ENCODE measurements around the gene AUTS2.

AUTS2 gene

DNA sequence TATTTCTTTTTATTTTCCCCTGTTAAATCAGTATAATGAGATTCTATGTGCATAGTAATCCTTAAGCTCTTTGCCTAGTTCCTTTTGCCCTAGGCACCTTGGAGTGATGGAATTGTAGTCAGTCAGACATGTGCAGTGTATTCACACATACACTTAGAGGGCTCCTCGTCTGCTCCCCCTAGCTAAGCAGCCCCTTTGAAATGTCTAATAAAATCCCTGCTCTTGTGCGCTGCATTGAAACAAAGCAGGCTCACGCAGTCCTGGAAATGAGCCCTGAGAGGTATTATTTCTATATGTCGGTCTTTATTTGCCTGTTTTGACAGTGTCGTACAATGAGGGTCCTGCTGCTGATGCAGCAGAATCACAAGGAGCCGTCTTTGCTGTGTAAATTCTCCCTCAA lies 258.7 kb downstream of the AUTS2 start:
- H3K36me3 ChIP-seq (ENCODE audit: control insufficient read depth in 2 of 2, insufficient read depth in 2 of 2, low read length in 2 of 2) = no peaks in the 10 kb centered on the region
- no peak overlapping the region for H3K27ac ChIP-seq (ENCODE audit: low read depth in 2 of 2, low read length in 2 of 2)

DNA sequence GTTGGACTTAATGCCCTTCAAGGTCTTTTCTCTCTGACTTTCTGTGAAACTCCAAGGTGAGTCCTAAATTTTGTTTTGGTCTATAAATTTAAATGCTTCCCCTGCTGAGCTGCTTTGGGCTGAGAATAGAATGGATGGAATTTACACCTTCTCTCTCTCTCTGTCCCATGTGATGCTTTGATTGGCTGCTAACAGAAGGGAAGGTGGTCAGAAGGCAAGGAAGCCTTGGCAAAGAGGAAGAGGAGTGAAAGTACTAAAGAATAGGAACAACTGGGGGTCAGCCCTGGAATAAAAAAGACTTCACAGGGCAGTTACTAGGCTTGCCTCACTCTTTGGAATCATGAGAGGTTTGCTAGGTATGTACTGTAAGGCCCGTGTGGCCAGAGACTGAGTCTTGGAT lies 260.2 kb downstream of the AUTS2 start:
- Histone ChIP-seq H3K36me3 (ENCODE audit: control insufficient read depth in 2 of 2, insufficient read depth in 2 of 2, low read length in 2 of 2) (no peaks in the 10 kb centered on the region), H3K9me3 (ENCODE audit: control insufficient read depth in 2 of 2, low read length in 2 of 2) (no peaks in the 10 kb centered on the region), H3K4me1 (ENCODE audit: control insufficient read depth in 2 of 2, insufficient read depth in 2 of 2, low read length in 2 of 2) (no peaks in the 10 kb centered on the region), H3K27ac (ENCODE audit: low read depth in 2 of 2, low read length in 2 of 2) (no peak overlapping the region), H3K9ac (ENCODE audit: low read depth in 1 of 2, low read length in 2 of 2) (no peak overlapping the region), H3K4me3 (ENCODE audit: low read length in 2 of 2) (no peak overlapping the region), H3K27me3 (ENCODE audit: control insufficient read depth in 2 of 2, insufficient read depth in 2 of 2, low read length in 2 of 2) (no peaks in the 10 kb centered on the region)

More for the DNA sequence above, 258.7 kb downstream of the AUTS2 start:
- Histone ChIP-seq H3K27me3 (ENCODE audit: control insufficient read depth in 2 of 2, insufficient read depth in 2 of 2, low read length in 2 of 2) (no peaks in the 10 kb centered on the region), H3K9me3 (ENCODE audit: control insufficient read depth in 2 of 2, low read length in 2 of 2) (no peaks in the 10 kb centered on the region), H3K9ac (ENCODE audit: low read depth in 1 of 2, low read length in 2 of 2) (no peak overlapping the region), H3K4me1 (ENCODE audit: control insufficient read depth in 2 of 2, insufficient read depth in 2 of 2, low read length in 2 of 2) (no peaks in the 10 kb centered on the region), H3K4me3 (ENCODE audit: low read length in 2 of 2) (no peak overlapping the region)

DNA sequence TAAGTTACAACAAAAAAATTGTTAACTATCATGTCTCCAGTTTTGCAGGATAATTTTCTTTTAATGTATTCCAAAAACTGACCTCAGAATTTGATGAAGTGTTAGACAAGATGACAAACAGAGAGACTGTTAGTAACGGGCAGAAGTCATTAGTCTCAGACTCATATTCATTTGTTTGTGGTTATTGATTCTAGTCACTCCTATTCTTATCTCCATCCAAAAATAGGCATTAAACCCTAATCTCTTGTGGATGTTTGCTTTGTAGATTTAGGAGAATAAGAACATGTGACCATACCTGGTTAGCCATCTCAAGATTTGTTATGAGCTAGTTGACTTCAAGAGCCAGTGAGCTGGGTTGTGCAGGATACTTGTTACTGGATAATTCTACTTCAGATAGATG lies 261.1 kb downstream of the AUTS2 start:
- H3K36me3 ChIP-seq (ENCODE audit: control insufficient read depth in 2 of 2, insufficient read depth in 2 of 2, low read length in 2 of 2) = no peaks in the 10 kb centered on the region
- H3K4me1 ChIP-seq (ENCODE audit: control insufficient read depth in 2 of 2, insufficient read depth in 2 of 2, low read length in 2 of 2) = no peaks in the 10 kb centered on the region
- H3K9ac ChIP-seq (ENCODE audit: low read depth in 1 of 2, low read length in 2 of 2) = no peak overlapping the region
- H3K4me3 ChIP-seq (ENCODE audit: low read length in 2 of 2) = no peak overlapping the region
- no peaks in the 10 kb centered on the region for H3K27me3 ChIP-seq (ENCODE audit: control insufficient read depth in 2 of 2, insufficient read depth in 2 of 2, low read length in 2 of 2)
- no peaks in the 10 kb centered on the region for H3K9me3 ChIP-seq (ENCODE audit: control insufficient read depth in 2 of 2, low read length in 2 of 2)
- H3K27ac ChIP-seq (ENCODE audit: low read depth in 2 of 2, low read length in 2 of 2) = no peak overlapping the region

- H3K36me3 ChIP-seq (ENCODE audit: control insufficient read depth in 2 of 2, insufficient read depth in 2 of 2, low read length in 2 of 2) = no peaks in the 10 kb centered on the region
- H3K4me1 ChIP-seq (ENCODE audit: control insufficient read depth in 2 of 2, insufficient read depth in 2 of 2, low read length in 2 of 2) = no peaks in the 10 kb centered on the region
- H3K27ac ChIP-seq (ENCODE audit: low read depth in 2 of 2, low read length in 2 of 2) = no peak overlapping the region
- no peaks in the 10 kb centered on the region for H3K27me3 ChIP-seq (ENCODE audit: control insufficient read depth in 2 of 2, insufficient read depth in 2 of 2, low read length in 2 of 2)
- H3K4me3 ChIP-seq (ENCODE audit: low read length in 2 of 2) = no peak overlapping the region
- H3K9ac ChIP-seq (ENCODE audit: low read depth in 1 of 2, low read length in 2 of 2) = no peak overlapping the region
- no peaks in the 10 kb centered on the region for H3K9me3 ChIP-seq (ENCODE audit: control insufficient read depth in 2 of 2, low read length in 2 of 2)
Observed at GRCh38 chr7:69860486-69860885, 262.2 kb downstream of the AUTS2 start.

DNA sequence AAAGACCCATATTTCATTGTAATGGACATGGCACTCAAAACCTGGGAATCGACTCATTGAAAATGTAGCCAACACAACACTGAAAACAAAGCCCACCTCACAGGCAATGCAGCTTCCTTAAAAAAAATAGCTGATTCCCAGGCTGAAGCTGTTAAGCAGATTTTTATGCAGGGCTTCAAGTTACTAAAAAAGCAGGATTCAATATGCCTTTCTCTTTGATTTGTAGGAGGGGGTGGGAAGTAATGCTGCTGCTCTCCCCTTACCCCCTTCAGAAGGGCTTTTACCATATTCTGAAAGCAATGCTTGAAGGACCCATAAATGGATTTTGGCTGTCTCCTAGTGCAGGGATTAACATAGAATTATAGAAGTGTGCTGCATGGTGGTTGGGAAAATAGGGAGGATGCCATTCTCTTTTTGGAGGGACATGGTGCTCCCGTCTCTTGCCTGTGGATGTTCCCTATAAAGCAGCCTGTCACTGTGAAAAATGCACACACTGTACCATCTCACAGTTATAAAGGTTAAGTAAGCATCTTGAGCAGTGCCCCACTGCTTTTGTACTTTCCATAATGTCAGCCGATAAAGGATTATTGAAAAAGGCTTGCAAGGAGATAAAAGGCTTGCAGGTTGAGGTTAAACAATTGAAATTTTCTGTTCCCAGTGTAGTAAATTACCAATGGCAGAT lies 262.8 kb downstream of the AUTS2 start:
- H3K27ac ChIP-seq (ENCODE audit: low read depth in 2 of 2, low read length in 2 of 2) = no peak overlapping the region

DNA sequence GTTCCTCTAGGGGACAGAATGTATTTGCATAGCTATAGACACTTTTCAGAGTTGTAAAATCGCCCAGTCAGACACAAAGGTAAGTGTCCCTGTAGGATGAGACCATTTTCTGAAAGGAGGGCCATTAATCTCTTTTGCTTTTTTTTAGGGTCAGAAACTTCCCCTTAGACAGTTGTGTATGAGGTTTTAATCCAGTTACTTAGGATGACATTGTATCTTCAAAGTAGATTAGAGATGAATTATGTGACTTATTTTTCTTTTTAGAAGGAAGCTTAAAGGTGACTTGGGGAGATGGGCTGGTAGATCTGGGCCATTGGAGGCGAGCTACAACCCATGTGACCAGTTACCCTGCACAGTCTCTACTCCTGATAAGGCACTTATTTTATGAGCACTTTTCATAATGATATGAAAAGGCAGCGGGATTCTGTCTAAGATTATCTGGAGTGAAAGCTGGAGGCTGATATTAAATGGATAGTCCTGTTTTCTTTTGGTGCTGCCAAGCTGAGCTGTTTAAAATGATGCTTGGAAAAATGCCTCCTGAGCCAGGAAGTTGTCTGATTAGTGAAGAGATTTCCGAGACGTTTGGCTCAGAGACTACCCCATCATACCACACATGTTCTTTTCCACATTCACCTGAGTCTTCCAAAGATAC lies 264.3 kb downstream of the AUTS2 start:
- no peak overlapping the region for H3K9ac ChIP-seq (ENCODE audit: low read depth in 1 of 2, low read length in 2 of 2)
- H3K4me1 ChIP-seq (ENCODE audit: control insufficient read depth in 2 of 2, insufficient read depth in 2 of 2, low read length in 2 of 2) = no peaks in the 10 kb centered on the region
- no peak overlapping the region for H3K4me3 ChIP-seq (ENCODE audit: low read length in 2 of 2)
- H3K9me3 ChIP-seq (ENCODE audit: control insufficient read depth in 2 of 2, low read length in 2 of 2) = no peaks in the 10 kb centered on the region
- H3K36me3 ChIP-seq (ENCODE audit: control insufficient read depth in 2 of 2, insufficient read depth in 2 of 2, low read length in 2 of 2) = no peaks in the 10 kb centered on the region
- no peaks in the 10 kb centered on the region for H3K27me3 ChIP-seq (ENCODE audit: control insufficient read depth in 2 of 2, insufficient read depth in 2 of 2, low read length in 2 of 2)
- no peak overlapping the region for H3K27ac ChIP-seq (ENCODE audit: low read depth in 2 of 2, low read length in 2 of 2)

More for the DNA sequence above, 262.8 kb downstream of the AUTS2 start:
- Histone ChIP-seq H3K36me3 (ENCODE audit: control insufficient read depth in 2 of 2, insufficient read depth in 2 of 2, low read length in 2 of 2) (no peaks in the 10 kb centered on the region), H3K4me3 (ENCODE audit: low read length in 2 of 2) (no peak overlapping the region), H3K9me3 (ENCODE audit: control insufficient read depth in 2 of 2, low read length in 2 of 2) (no peaks in the 10 kb centered on the region), H3K9ac (ENCODE audit: low read depth in 1 of 2, low read length in 2 of 2) (no peak overlapping the region), H3K4me1 (ENCODE audit: control insufficient read depth in 2 of 2, insufficient read depth in 2 of 2, low read length in 2 of 2) (no peaks in the 10 kb centered on the region), H3K27me3 (ENCODE audit: control insufficient read depth in 2 of 2, insufficient read depth in 2 of 2, low read length in 2 of 2) (no peaks in the 10 kb centered on the region)

DNA sequence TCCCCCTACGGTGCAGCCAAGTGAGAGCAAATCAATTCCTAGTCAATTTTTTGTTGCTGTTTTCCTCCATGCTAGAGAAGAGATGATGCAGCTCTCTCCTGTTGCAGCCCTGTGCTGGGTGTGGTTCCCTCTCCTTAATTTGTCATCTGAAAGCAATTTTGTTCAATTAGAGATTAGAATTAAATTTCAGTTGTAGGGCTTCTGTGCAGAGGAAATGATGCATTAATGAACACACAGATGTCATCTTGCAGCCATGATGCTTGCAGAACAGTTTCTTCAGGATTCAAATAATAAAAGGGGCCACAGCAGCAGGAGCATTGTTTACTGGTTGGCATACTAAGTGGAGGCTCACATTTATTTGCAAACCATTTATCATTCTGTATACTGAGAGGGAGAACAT lies 266.0 kb downstream of the AUTS2 start:
- Histone ChIP-seq H3K36me3 (ENCODE audit: control insufficient read depth in 2 of 2, insufficient read depth in 2 of 2, low read length in 2 of 2) (no peaks in the 10 kb centered on the region), H3K4me1 (ENCODE audit: control insufficient read depth in 2 of 2, insufficient read depth in 2 of 2, low read length in 2 of 2) (no peaks in the 10 kb centered on the region), H3K4me3 (ENCODE audit: low read length in 2 of 2) (no peak overlapping the region), H3K9ac (ENCODE audit: low read depth in 1 of 2, low read length in 2 of 2) (no peak overlapping the region), H3K27me3 (ENCODE audit: control insufficient read depth in 2 of 2, insufficient read depth in 2 of 2, low read length in 2 of 2) (no peaks in the 10 kb centered on the region), H3K27ac (ENCODE audit: low read depth in 2 of 2, low read length in 2 of 2) (no peak overlapping the region), H3K9me3 (ENCODE audit: control insufficient read depth in 2 of 2, low read length in 2 of 2) (no peaks in the 10 kb centered on the region)

GRCh38 chr7:69864822-69865221 lies 266.5 kb downstream of the AUTS2 start:
- no peaks in the 10 kb centered on the region for H3K27me3 ChIP-seq (ENCODE audit: control insufficient read depth in 2 of 2, insufficient read depth in 2 of 2, low read length in 2 of 2)
- no peak overlapping the region for H3K27ac ChIP-seq (ENCODE audit: low read depth in 2 of 2, low read length in 2 of 2)
- H3K36me3 ChIP-seq (ENCODE audit: control insufficient read depth in 2 of 2, insufficient read depth in 2 of 2, low read length in 2 of 2) = no peaks in the 10 kb centered on the region
- no peaks in the 10 kb centered on the region for H3K4me1 ChIP-seq (ENCODE audit: control insufficient read depth in 2 of 2, insufficient read depth in 2 of 2, low read length in 2 of 2)
- no peak overlapping the region for H3K4me3 ChIP-seq (ENCODE audit: low read length in 2 of 2)
- H3K9me3 ChIP-seq (ENCODE audit: control insufficient read depth in 2 of 2, low read length in 2 of 2) = no peaks in the 10 kb centered on the region
- no peak overlapping the region for H3K9ac ChIP-seq (ENCODE audit: low read depth in 1 of 2, low read length in 2 of 2)

DNA sequence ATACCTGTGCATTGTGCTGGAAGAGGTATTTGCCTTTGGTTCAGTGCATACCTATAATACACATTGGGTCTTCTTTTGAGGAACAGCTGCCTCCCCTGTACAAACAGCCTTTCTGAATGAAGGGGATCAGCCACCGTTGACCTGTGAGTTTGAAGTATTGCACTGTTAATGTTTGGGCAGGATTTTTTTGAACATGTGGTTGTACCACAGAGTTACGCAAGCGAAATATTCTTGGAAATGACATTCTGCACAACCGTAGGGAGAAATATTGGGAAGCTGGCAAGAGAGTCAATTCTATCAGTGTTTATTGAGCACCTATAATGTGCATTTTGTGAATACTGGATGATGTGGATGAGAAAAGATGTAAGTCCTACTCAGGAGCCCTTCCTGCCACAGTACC lies 270.6 kb downstream of the AUTS2 start:
- Histone ChIP-seq H3K9me3 (ENCODE audit: control insufficient read depth in 2 of 2, low read length in 2 of 2) (no peaks in the 10 kb centered on the region), H3K27me3 (ENCODE audit: control insufficient read depth in 2 of 2, insufficient read depth in 2 of 2, low read length in 2 of 2) (no peaks in the 10 kb centered on the region), H3K4me1 (ENCODE audit: control insufficient read depth in 2 of 2, insufficient read depth in 2 of 2, low read length in 2 of 2) (no peaks in the 10 kb centered on the region), H3K27ac (ENCODE audit: low read depth in 2 of 2, low read length in 2 of 2) (no peak overlapping the region), H3K4me3 (ENCODE audit: low read length in 2 of 2) (no peak overlapping the region), H3K9ac (ENCODE audit: low read depth in 1 of 2, low read length in 2 of 2) (no peak overlapping the region), H3K36me3 (ENCODE audit: control insufficient read depth in 2 of 2, insufficient read depth in 2 of 2, low read length in 2 of 2) (no peaks in the 10 kb centered on the region)

- no peaks in the 10 kb centered on the region for H3K9me3 ChIP-seq (ENCODE audit: control insufficient read depth in 2 of 2, low read length in 2 of 2)
- H3K36me3 ChIP-seq (ENCODE audit: control insufficient read depth in 2 of 2, insufficient read depth in 2 of 2, low read length in 2 of 2) = no peaks in the 10 kb centered on the region
- H3K27me3 ChIP-seq (ENCODE audit: control insufficient read depth in 2 of 2, insufficient read depth in 2 of 2, low read length in 2 of 2) = no peaks in the 10 kb centered on the region
- H3K9ac ChIP-seq (ENCODE audit: low read depth in 1 of 2, low read length in 2 of 2) = no peak overlapping the region
- no peak overlapping the region for H3K4me3 ChIP-seq (ENCODE audit: low read length in 2 of 2)
- H3K4me1 ChIP-seq (ENCODE audit: control insufficient read depth in 2 of 2, insufficient read depth in 2 of 2, low read length in 2 of 2) = no peaks in the 10 kb centered on the region
- no peak overlapping the region for H3K27ac ChIP-seq (ENCODE audit: low read depth in 2 of 2, low read length in 2 of 2)
Observed at GRCh38 chr7:69871213-69871885, 273.1 kb downstream of the AUTS2 start.

Measured in mucosa of rectum (tissue), 2 donors.